Fibroblast of the conjunctiva (primary cell): Measurements from ENCODE around the gene CKAP2L.
A peak's percentile ranks its signal among the peaks of the same experiment; 100 is the strongest.

ENCODE experiments used
- DNase-seq: peaks from one replicate; pipeline ENCODE4 v3.0.0-alpha.2; 2010; ENCODE audit warnings: low read depth

Gene CKAP2L

GRCh38 chr2:112762276-112762675, 2.1 kb downstream of the CKAP2L start:
- no peak for DNase-seq

DNA sequence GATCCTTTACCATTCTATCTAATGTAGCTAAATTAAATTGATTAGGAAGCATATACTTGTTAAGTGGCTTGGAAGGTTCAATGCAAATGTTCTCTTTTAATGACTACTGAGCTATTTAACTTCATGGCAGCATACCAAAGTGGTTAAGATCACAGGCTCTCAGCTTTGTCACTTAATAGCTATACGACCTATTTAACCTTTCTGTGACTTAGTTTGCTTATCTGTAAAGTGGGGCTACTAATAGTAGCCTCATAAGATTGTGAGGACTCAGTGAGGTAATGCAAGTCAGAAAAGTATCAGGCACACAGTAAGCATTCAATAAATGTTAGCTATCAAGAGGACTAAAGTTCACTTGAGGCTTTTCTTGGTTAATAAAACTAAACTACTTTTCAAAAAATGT, 4.3 kb downstream of the CKAP2L start:
- DNase-seq: no peak

GRCh38 chr2:112758711-112759110, 5.7 kb downstream of the CKAP2L start:
- no peak for DNase-seq

DNA sequence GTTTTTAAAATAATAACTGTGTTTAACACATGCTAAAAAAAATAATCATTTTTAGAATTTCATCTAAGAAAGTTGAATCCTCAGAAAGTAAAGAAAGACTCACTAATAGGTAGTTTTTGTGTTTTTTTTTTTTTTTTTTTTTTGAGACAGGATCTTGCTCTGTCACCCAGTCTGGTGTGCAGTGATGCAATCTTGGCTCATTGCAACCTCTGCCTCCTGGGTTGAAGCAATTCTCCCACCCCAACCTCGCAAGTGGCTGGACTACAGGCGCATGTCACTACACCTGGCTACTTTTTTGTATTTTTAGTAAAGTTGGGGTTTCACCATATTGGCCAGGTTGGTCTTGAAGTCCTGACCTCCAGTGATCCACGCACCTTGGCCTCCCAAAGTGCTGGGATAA, 7.1 kb downstream of the CKAP2L start:
- DNase-seq: no peak

DNA sequence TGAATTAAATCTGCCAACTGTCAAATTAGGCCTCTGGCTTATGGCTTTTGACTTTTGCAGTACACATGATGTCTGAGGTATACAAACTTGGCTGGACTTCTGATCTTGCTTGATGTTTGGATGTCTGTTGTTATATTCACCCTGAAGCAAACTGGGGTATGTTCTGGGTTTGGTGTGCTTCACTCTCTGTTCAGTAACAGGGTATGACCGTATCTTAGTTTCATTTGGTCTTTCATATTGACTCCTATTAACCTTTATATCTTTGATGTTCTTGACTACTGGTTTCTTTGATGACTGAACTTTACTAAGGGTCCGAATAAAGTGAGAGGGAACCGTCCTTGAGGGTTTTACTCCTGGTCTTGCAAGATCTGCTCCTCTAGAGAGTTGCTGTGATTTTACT, 8.2 kb downstream of the CKAP2L start:
- no peak for DNase-seq

DNA sequence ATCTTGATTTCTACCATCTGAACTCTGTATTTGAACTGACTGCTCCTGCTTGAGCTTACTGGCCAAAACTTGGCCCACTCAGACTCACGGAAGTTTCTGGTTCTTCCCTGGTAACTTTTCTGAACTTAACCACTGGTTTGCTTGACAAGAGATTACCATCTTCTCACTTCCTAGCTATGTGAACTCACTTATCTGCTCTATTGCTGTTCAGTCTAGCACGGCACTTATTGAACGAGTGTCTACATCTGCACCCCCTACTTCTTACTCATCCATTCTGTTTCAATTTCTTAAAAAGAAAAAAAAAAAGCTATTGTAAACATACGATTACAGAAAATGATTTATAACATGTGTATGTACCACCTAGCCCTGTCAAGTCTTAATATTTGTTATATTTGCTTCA, 9.0 kb downstream of the CKAP2L start:
- no peak for DNase-seq

- DNase-seq: no peak
These were observed 9.8 kb downstream of the CKAP2L start for GRCh38 chr2:112754564-112754963.

DNA sequence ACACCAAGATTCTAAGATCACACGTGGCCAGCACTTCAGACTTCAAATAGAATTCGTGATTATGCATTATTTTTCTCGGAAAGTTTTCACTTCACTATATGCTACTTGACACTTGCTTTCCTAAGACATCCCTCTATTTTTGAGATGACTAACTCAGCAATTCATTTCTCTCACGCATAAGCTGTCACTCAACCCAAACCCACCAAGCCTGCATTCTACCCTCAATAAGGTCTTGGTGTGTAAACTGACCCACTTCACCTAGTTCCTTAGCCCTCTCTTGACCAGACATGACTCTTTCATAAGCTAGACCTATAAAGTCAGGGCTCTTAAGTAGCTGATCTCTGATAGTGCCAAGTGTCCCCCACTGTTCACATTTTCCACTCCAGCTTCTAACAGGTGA, 11.7 kb downstream of the CKAP2L start:
- no peak for DNase-seq

DNA sequence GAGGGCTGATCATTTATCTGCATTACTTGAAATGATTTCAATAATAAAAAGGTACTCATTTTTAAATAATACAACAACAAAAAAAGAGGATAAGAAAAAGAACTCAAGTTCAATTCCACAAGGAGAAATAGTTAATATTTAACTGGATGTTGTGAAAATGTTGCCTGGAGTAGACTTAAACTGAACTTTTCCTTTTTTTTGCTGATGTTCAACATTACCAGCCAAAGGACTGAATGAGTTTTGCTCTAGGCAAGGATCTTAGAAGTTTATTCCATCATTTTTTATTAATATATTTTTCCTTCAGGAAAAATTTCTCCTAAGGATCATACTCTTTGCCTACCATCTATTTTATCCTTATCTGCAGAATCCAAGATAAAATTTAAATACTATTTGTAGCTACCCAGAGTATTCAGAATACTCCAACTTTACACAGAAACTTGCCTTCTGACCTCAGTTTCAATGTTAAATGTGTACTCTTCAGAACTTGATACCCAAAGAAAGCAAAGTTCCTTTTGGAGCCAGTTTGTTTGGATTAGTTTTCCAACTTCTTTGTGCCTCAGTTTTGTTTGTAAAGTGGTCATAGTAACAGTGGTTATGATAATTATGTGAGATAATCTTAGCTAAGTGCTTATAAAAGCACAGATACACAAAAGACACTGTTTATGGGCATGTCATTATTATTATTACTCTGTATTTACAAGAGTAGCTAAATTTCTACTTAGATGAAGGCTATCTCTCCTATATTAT, 12.8 kb downstream of the CKAP2L start:
- DNase-seq: no peak

DNA sequence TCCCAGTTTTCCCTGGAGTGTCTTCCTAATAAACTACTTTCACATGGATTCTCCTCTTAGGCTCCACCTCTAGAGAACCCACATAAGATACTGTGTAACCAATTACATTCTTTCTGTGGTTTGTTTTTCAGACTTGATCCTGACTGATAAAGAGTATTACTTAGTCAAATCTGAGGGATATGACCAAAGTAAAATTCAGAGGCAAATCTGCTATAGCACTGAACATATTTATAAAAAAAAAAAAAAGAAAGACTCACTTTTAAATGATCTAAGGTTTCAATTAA, 13.9 kb downstream of the CKAP2L start:
- no peak for DNase-seq

DNA sequence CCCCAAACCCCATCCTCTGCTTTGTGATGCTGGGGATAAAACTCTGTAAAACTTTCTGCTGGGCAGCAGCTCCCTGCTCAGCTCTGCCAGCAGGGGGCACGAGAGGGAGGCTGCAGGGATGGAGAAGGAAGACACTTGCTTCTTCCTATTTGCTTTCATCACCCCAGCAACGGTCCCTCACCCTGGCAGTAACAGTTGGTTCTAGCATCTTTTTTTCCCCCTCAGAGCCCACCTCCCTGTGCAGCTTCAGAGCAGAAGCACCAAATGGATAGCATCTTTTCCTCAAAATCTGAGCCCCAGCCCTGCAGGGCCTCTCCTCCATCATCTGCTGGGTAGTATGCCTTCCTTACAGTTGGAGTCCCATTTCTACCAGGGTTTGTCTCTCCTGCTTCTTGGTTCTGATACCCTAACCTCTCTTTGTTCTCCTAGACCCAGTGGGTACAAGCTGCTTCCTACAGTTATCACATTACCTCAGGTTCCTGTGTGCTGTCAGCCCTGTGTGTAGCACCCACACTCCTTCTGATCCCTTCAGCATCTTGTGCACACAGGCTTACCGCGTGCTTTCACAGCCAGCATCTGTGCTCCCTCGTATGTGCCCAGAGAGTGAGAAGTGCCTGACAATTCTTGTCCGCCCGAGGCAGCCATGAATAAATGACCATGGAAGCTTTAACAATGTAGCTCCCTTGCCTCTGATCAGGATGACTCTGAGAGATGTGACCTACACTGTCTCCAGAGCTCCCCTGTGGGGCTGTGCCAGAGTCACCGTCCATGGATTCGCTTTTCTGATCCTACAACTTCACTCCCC, 14.5 kb downstream of the CKAP2L start:
- peak; percentile 73 for DNase-seq

- DNase-seq: no peak
These were observed 23.9 kb downstream of the CKAP2L start for GRCh38 chr2:112740527-112740926.

- no peak for DNase-seq
These were observed 26.7 kb downstream of the CKAP2L start for GRCh38 chr2:112737542-112738232.

- DNase-seq: no peak
These were observed 30.5 kb downstream of the CKAP2L start for GRCh38 chr2:112733871-112734270.

DNA sequence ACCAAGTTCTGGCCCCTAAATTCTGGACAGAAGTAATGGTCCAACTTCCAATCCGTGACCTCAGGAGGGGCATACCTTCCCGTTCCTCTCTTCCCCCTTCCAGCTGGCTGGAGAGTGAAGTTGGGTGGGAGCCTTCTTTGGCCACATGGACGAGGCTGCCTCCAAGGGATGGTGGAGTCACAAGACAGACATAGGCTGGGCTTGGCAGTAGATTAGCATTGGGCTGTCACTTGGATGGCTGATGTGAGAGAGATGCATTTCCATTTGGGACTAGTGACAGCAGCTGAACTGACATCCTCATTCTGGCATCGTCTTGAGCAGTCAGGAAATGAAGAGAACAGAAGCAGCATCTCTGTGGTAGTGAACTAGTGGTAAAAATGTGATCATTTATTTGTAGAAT, 31.0 kb downstream of the CKAP2L start:
- DNase-seq: no peak

DNA sequence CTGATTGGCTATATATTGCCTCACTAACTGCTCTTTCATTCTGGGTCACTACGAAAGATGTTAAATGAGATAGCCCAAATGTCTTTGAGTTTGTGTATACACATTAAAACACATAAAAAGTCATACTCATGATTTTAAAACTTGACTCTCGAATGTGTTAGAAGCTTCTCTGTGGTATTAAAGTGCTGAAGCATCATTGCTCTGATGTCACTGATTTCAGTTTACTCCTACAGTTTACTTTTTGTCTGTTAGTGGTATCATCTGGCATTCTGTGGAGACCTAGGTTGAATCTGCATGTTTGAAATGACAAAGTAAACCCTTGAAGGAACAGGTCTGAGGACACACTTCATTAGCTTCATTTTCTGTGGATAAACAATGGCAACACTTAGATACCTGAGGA, 32.9 kb downstream of the CKAP2L start:
- DNase-seq: no peak

DNA sequence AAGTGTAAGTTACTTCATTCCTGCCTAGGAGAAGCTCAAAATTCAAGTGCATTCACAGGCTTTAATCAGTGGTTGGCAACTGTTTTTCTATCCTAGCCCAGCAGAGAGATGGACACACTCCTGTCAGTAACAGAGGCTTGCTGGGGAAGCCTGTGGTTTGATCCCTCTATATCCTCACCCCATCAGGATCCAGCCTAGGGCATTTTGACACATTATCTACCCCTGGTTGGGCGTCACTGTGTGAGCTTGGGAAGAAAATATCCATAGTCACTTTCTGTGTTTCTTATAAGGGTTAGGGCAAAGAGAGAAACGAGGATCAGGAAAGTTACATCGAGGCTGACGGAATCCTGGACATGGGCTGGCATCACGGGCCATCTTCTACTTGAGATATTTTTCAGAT, 33.6 kb downstream of the CKAP2L start:
- DNase-seq: no peak

GRCh38 chr2:112730216-112730615, 34.2 kb downstream of the CKAP2L start:
- DNase-seq: no peak

- no peak for DNase-seq
These were observed 35.8 kb downstream of the CKAP2L start for GRCh38 chr2:112728378-112729175.

- no peak for DNase-seq
These were observed 36.4 kb downstream of the CKAP2L start for GRCh38 chr2:112728029-112728362.

- DNase-seq: no peak
These were observed 37.0 kb downstream of the CKAP2L start for GRCh38 chr2:112727276-112728028.
